ENCODE data around the gene MPP3. TPM values are rescaled to one million over a fixed set of nuclear protein-coding genes. Genes with fewer than 3 reads are reported as not detected.

MPP3 gene
- total and polyA plus RNA-seq, 9 of the 15 experiments (the other 6 are each of a cell fraction or from before 2014, with no cell fraction given) = 0.41 to 10.4 (median 4.5) TPM

GRCh38 chr17:43778337-43779144, 54.4 kb downstream of the MPP3 start, which contains the start of gene DUSP3 (continued):
- TF ChIP-seq, protein P1, sequence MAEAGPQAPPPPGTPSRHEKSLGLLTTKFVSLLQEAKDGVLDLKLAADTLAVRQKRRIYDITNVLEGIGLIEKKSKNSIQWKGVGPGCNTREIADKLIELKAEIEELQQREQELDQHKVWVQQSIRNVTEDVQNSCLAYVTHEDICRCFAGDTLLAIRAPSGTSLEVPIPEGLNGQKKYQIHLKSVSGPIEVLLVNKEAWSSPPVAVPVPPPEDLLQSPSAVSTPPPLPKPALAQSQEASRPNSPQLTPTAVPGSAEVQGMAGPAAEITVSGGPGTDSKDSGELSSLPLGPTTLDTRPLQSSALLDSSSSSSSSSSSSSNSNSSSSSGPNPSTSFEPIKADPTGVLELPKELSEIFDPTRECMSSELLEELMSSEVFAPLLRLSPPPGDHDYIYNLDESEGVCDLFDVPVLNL (CRISPR knock-in tag; IDR thresholded peaks at IDR 0.05; ENCODE audit: low read depth) = no peak
- peak; percentile 92 for TF ChIP-seq CREM (IDR thresholded peaks at IDR 0.05; ENCODE audit: low read depth)
- TF ChIP-seq SREBF2 (CRISPR knock-in tag; IDR thresholded peaks at IDR 0.05) = no peak
- TF ChIP-seq DACH1 (IDR thresholded peaks at IDR 0.05; ENCODE audit: partially characterized antibody) = no peak
- TF ChIP-seq, protein P2, sequence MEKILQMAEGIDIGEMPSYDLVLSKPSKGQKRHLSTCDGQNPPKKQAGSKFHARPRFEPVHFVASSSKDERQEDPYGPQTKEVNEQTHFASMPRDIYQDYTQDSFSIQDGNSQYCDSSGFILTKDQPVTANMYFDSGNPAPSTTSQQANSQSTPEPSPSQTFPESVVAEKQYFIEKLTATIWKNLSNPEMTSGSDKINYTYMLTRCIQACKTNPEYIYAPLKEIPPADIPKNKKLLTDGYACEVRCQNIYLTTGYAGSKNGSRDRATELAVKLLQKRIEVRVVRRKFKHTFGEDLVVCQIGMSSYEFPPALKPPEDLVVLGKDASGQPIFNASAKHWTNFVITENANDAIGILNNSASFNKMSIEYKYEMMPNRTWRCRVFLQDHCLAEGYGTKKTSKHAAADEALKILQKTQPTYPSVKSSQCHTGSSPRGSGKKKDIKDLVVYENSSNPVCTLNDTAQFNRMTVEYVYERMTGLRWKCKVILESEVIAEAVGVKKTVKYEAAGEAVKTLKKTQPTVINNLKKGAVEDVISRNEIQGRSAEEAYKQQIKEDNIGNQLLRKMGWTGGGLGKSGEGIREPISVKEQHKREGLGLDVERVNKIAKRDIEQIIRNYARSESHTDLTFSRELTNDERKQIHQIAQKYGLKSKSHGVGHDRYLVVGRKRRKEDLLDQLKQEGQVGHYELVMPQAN (IDR thresholded peaks at IDR 0.05; ENCODE audit: borderline replicate concordance) = peak; percentile 37; the same call in 1 of the 2 replicates
- no peak for TF ChIP-seq POLR2AphosphoS2 (IDR thresholded peaks at IDR 0.05; ENCODE audit: low read length)
- TF ChIP-seq, protein P3, sequence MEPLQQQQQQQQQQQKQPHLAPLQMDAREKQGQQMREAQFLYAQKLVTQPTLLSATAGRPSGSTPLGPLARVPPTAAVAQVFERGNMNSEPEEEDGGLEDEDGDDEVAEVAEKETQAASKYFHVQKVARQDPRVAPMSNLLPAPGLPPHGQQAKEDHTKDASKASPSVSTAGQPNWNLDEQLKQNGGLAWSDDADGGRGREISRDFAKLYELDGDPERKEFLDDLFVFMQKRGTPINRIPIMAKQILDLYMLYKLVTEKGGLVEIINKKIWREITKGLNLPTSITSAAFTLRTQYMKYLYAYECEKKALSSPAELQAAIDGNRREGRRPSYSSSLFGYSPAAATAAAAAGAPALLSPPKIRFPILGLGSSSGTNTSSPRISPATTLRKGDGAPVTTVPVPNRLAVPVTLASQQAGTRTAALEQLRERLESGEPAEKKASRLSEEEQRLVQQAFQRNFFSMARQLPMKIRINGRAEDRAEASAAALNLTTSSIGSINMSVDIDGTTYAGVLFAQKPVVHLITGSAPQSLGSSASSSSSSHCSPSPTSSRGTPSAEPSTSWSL (CRISPR knock-in tag; IDR thresholded peaks at IDR 0.05; ENCODE audit: borderline replicate concordance) = no peak
- no peak for TF ChIP-seq ZNF23 (CRISPR knock-in tag; IDR thresholded peaks at IDR 0.05)
- no peak for TF ChIP-seq ZMIZ1 (IDR thresholded peaks at IDR 0.05; ENCODE audit: low read depth in 2 of 2, low read length in 2 of 2)
- TF ChIP-seq THAP7 (CRISPR knock-in tag; IDR thresholded peaks at IDR 0.05) = peak; percentile 80; the same call in 1 of the 2 replicates
- no peak for TF ChIP-seq RBM34 (IDR thresholded peaks at IDR 0.05; ENCODE audit: borderline replicate concordance, insufficient read depth, low read length)
- TF ChIP-seq E2F6 (IDR thresholded peaks at IDR 0.05; ENCODE audit: borderline replicate concordance in 1 of 2, extremely low read depth in 1 of 2, insufficient read depth in 1 of 2, insufficient read length in 1 of 2, low read depth in 1 of 2, low read length in 1 of 2, poor library complexity in 1 of 2, severe bottlenecking in 1 of 2) = peak; percentile 56 to 83
- TF ChIP-seq E2F1 (CRISPR knock-in tag; IDR thresholded peaks at IDR 0.05) = 0 out of 2 replicates have a peak, but pooled peaks have one; percentile 3

Data from K562 (cell line).